LNCaP clone FGC (cell line): ENCODE measurements around the gene MED13L.

ENCODE experiments used
- DNase-seq: peaks from one replicate; pipeline ENCODE4 v3.0.0-alpha.2; 2011; ENCODE audit warnings: low read depth
- H3K4me3 ChIP-seq: 2 replicates; pipeline ENCODE4 v1.5.1; 2011; ENCODE audit warnings: mild to moderate bottlenecking, low read depth, low read length, control low read depth
- TF ChIP-seq, protein P1 (sequence below): IDR thresholded peaks from 2 replicates; pipeline ENCODE4 v1.5.1; 2012; ENCODE audit warnings: mild to moderate bottlenecking; ENCODE audit not compliant: control insufficient read depth, insufficient read depth; ENCODE audit errors: extremely low read depth

MED13L gene

DNA sequence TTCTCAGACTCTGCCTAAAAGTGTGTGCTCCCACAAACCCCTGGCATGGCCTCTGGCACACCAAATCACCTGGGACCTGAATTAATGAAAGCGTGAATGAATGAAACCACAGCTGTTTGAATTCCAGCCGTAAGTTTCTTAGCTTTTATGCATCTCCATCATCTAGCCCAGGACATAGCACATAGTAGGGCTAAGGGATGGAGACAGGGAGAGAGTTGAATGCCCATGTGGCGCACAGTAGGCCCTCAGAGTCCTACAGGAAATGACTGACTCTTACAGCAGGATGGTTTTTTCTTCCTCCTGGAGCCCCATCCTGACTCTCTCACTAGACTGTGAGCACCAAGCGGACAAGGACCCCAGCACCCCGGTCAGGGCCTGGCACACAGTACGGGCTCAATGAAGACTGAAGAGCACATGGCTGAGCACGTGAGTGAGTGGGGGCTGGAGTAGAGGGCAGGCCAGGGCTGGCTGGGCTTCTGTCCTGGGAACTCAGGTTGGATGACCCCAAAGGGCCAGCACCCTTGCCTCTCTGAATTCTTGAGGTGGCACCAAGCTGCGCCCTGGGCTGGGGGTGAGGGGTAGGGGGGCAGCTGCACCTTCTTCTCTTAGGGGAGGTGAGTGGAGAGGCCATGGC, 351.3 kb downstream of the MED13L start:
- TF ChIP-seq, protein P1, sequence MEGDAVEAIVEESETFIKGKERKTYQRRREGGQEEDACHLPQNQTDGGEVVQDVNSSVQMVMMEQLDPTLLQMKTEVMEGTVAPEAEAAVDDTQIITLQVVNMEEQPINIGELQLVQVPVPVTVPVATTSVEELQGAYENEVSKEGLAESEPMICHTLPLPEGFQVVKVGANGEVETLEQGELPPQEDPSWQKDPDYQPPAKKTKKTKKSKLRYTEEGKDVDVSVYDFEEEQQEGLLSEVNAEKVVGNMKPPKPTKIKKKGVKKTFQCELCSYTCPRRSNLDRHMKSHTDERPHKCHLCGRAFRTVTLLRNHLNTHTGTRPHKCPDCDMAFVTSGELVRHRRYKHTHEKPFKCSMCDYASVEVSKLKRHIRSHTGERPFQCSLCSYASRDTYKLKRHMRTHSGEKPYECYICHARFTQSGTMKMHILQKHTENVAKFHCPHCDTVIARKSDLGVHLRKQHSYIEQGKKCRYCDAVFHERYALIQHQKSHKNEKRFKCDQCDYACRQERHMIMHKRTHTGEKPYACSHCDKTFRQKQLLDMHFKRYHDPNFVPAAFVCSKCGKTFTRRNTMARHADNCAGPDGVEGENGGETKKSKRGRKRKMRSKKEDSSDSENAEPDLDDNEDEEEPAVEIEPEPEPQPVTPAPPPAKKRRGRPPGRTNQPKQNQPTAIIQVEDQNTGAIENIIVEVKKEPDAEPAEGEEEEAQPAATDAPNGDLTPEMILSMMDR, result no peak
- no peak overlapping the region for H3K4me3 ChIP-seq
- no peak for DNase-seq

DNA sequence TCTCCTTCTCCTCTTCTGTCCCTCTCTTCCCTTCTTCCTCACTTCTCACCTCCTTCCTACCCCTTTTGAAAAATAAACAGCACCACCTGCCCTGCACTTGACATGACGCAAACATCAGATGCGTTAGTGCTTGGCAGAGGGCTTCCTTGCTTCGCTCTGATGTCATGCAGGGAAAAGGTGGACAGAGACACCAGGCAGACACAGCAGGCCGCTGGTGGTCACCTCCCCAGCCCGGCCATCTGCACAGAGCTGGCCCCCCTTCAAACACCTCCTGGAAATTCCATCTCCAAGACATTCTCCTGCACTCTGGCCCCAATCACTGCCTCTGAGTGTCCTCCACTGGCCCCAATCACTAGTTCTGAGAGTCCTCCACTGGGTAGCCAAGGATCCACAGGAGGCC, 353.6 kb downstream of the MED13L start:
- H3K4me3 ChIP-seq, result no peak overlapping the region
- DNase-seq, result no peak
- TF ChIP-seq, protein P1, result no peak

DNA sequence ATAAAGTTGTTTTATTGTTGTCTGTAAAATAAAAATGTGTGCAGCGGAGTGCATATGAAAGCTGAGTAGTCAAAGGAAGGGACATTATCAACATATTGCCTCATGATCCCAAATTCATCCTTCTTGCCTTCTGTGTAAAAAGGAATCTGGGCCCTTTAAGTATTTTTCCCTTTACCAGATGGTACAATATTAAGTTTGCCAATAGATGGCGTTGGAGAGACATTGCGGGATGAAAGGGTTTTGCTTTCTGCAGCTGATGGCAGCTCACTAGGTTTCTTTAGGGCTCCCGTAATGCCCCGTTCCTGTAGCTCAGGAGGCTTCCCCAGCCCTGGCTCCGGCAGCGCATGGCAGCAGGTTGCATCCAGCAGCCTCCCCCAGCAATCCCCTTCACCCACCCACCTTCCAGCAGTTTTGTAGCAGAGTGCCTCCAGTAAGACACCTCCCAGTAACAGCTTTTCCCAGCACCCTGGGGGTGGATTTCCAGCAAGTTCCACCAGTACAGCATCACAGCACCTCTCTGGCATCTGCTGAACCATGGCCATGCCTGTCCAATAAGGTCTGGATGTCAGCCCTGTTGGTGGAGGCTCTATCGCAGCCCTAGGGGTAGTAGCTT, 354.4 kb downstream of the MED13L start:
- no peak overlapping the region for H3K4me3 ChIP-seq
- DNase-seq, result peak; percentile 27
- TF ChIP-seq, protein P1, result peak; percentile 38

DNA sequence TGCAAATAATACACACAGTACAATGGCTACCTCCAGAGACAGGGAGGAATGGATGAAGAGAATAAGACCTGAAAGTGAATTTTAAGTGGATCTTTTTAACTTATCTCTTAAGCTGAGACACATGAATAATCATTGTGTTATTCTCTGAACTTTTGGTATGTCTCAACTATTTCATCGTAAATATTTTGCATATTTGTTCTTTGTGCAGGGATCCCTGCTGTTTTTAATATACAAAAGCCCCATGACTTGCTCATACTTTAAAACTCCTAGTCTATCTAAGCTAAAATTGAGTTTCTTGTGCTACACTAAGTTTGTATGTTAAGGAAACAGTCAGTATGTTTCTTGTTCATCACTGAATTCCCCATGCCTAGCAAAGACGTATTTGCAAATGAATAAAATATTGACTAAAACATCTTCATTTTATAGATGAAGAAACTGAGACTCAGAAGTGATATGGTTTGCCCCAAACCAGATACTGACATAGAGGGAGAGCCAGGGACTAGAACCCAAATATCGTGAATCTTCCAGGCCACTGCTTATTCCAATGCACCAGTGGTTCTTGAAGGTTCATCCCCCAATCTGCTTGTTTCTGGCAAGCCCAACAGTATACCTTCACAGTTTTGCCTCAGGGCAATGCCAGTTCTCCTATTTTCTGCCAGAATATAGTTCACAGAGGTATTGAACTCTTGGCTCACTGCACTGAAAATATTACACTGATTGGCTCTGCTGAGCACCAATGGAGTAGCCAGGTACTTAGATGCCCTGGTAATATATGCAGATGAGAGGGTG, 356.9 kb downstream of the MED13L start:
- no peak overlapping the region for H3K4me3 ChIP-seq
- TF ChIP-seq, protein P1, result no peak

DNA sequence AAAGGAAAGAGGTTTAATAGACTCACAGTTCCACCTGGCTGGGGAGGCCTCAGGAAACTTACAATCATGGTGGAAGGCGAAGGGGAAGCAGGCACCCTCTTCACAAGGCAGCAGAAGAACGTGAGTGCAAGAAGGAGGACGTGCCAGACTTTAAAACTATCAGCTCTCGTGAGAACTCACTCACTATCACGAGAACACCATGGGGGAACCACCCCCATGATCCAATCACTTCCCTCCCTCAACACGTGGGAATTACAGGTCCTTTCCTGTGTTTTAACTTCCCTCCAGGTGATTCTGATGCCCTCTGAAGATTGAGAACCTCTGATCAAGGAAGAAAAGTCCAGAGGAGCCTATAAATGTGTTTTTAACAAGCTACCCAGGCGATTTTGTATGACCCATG, 358.7 kb downstream of the MED13L start:
- DNase-seq, result no peak
- TF ChIP-seq, protein P1, result no peak
- no peak overlapping the region for H3K4me3 ChIP-seq

More for the DNA sequence above, 356.9 kb downstream of the MED13L start:
- no peak for DNase-seq

DNA sequence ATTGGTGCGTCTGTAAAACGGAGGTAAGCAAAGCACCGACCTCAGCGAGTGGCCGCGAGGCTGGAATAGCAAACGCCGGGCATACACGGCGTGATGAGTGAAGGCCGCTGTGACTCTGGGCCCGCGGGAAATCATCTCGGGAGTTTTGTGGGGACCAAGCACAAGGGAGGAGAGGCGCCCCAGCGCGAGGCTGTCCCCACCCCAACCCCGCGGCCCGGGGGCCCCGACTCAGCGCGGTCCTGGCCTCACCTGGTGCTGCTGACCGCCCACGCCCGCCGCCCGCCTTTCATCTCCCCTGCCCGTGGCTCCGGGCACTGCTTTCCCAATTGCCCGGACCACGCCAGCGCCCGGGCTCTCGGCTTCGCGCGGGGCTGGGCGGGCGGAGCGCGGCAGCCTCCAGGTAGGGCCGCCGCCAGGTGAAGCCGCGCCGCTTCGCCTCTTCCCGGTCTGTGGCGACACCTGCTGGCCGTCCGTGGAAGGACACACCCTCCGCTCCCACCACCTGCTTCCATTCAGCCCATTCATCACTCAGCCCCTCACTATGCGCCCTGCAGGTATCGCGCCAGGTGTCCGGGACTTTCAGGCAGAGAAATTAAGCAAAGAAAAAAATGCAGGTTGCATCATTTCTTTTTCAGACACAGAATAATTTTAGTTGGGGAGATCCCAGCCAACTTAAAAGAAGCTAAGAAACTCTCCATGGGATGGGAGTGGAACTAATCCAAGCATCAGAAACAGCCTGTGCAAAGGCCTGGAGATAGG, 360.4 kb downstream of the MED13L start:
- H3K4me3 ChIP-seq, result peak overlapping the region; percentile 17; the same call in 1 of the 2 replicates
- peak; percentile 8 for DNase-seq
- TF ChIP-seq, protein P1, result peak; percentile 99
